Fibroblast of the aortic adventitia (primary cell): ENCODE measurements around the gene SOX8. TPM values are rescaled to one million over a fixed set of nuclear protein-coding genes. Genes with fewer than 3 reads are reported as not detected.

ENCODE experiments used
- DNase-seq: peaks from one replicate; pipeline ENCODE4 v3.0.0-alpha.2; 2010; ENCODE audit warnings: low read depth
- H3K4me3 ChIP-seq: 2 replicates; pipeline ENCODE4 v1.5.1; 2011; ENCODE audit warnings: low read depth, mild to moderate bottlenecking, control low read depth, low read length, moderate library complexity
- total RNA-seq: library from RNA; depleted of rRNA; stranded (reverse); fragments of >200 nt; gene quantifications from 2 replicates; pipeline ENCODE4 v1.2.3, GENCODE V29; 2012; ENCODE audit warnings: low replicate concordance
- TF ChIP-seq, protein P1 (sequence below): IDR thresholded peaks from 2 replicates; pipeline ENCODE4 v1.5.1; 2011; ENCODE audit warnings: mild to moderate bottlenecking, low read length, control low read depth, inconsistent platforms; ENCODE audit not compliant: insufficient read depth

SOX8 gene
- total RNA-seq, 1 donor, result 0.09 TPM

DNA sequence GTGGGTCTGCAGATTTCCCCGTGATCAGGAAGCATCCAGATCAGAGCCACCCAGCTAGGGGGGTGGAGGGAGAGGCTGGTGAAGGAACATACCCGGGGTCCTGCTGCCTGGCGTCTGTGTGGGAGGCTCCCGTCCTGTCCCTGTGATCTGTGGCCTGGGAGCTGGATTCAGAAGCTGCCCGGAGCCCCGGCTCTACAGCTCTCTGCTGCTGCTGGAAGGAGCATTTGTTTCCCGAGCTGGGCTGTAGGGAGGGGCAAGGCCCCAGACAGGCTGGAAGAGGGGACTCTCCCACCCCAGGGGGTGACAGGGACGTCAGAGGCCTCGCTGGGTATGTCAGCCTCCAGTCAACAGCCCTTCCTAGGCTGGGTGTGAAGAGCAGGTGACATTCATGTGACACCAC, 10.2 kb downstream of the SOX8 start:
- TF ChIP-seq, protein P1, sequence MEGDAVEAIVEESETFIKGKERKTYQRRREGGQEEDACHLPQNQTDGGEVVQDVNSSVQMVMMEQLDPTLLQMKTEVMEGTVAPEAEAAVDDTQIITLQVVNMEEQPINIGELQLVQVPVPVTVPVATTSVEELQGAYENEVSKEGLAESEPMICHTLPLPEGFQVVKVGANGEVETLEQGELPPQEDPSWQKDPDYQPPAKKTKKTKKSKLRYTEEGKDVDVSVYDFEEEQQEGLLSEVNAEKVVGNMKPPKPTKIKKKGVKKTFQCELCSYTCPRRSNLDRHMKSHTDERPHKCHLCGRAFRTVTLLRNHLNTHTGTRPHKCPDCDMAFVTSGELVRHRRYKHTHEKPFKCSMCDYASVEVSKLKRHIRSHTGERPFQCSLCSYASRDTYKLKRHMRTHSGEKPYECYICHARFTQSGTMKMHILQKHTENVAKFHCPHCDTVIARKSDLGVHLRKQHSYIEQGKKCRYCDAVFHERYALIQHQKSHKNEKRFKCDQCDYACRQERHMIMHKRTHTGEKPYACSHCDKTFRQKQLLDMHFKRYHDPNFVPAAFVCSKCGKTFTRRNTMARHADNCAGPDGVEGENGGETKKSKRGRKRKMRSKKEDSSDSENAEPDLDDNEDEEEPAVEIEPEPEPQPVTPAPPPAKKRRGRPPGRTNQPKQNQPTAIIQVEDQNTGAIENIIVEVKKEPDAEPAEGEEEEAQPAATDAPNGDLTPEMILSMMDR, result no peak
- DNase-seq, result no peak
- no peak overlapping the region for H3K4me3 ChIP-seq

GRCh38 chr16:993731-994130, 12.2 kb downstream of the SOX8 start:
- H3K4me3 ChIP-seq, result no peak overlapping the region
- DNase-seq, result no peak
- TF ChIP-seq, protein P1, result no peak

DNA sequence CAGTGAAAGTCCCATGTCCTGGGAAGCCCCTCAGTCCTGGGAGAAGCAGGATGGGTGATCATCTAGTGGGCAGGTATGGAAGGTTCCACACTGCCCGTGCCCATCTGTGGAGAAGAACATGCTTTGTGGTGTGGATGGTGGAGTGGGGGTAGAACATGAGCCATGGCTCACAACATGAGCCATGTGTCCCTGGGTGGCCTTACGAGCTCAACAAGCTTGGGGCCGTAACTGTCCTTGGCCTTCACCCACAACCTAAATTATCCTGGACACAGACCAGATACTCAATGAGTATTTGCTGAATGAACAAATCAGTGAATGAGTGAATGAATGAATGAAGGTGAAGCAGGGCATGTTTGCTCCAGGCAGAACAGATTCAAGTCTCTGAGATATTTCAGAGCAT, 13.5 kb downstream of the SOX8 start:
- H3K4me3 ChIP-seq, result no peak overlapping the region
- DNase-seq, result peak; percentile 24
- TF ChIP-seq, protein P1, result no peak

- H3K4me3 ChIP-seq, result no peak overlapping the region
- TF ChIP-seq, protein P1, result no peak
These were observed 14.2 kb downstream of the SOX8 start for GRCh38 chr16:995783-996182.

DNA sequence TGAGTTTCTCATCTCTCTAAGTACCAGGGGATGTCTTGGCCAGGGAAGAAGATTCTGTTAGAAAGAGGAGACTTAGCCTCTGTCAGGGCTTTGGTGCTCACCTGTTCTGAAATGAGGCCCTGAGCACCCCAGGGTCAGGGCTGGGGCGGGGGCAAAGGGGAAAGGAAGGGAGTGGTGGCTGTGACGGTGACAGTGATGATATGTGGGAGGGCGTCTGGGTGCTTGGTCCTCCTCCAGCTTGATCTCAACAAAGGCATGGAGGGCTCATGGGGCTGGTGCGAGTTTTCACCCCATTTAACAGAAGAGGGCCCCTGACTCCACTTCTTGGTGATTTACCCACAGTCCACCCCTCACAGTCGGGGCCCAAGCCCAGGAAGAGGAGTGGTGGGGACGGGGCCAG, 15.1 kb downstream of the SOX8 start:
- no peak overlapping the region for H3K4me3 ChIP-seq
- DNase-seq, result no peak
- TF ChIP-seq, protein P1, result no peak

More at GRCh38 chr16:995783-996182, 14.2 kb downstream of the SOX8 start:
- DNase-seq, result no peak

DNA sequence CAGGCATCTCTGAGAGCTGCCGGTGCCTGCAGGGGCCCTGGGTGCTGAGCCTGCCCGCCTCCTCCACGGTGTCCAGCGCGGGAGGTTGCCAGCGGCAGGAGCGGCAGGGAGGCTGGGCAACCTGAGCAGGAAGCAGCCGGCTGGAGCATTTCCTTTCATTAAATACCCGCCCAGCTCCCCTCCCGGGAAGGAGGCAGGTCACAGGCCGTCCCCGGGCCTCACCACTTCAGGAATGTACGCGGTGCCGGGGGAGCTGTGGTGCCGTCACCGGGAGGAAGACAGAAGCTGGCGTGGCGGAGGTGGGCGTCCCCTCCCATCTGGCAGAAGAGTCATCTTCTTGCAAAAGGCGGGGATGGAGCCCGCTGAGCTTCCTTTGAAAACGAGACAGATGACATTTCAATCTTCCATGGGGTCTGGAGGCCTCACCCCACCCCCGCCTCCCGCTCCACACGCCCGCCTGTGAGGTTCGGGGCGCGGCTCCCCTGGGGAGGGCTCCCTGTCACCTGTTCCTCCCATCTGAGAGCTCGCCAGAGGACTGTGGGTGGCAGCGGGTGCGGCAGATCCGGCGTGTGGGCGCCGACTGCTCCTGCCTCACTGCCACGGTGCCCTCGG, 16.0 kb downstream of the SOX8 start:
- peak; percentile 22 for DNase-seq

More for the DNA sequence above, 16.0 kb downstream of the SOX8 start:
- H3K4me3 ChIP-seq, result no peak overlapping the region
- TF ChIP-seq, protein P1, result no peak
